HG03103 (cell line): ENCODE results near the gene ANKRD1.

Experiments used
- ATAC-seq: cut with Tn5 transposase; IDR thresholded peaks from one replicate; pipeline ENCODE4 v1.9.1; 2021; ENCODE audit warnings: low read depth; ENCODE audit not compliant: unreplicated experiment

The ANKRD1 gene

DNA sequence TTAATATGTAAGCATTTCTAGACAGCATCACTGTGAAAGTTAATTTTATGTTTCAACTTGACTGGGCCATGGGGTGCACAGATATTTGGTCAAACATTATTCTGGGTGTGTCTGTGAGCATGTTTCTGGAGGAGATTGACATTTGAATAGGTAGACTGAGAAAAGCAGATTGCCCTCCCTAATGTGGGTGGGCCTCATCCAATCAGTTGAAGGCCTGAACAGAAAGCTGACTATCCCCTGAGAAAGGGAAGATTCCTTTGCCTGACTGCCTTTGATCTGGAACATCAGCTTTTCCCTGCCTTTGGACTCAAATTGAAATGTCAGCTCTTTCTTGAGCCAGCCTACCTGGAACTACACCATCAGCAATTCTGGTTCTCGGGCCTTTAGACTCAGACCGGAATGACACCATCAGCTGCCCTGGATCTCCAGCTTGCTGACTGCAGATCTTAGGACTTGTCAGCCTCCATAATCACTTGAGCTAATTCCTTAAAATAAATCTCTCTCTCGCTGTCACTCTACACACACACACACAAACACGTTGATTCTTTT is 54.8 kb downstream of the ANKRD1 start:
- ATAC-seq: no peak

DNA sequence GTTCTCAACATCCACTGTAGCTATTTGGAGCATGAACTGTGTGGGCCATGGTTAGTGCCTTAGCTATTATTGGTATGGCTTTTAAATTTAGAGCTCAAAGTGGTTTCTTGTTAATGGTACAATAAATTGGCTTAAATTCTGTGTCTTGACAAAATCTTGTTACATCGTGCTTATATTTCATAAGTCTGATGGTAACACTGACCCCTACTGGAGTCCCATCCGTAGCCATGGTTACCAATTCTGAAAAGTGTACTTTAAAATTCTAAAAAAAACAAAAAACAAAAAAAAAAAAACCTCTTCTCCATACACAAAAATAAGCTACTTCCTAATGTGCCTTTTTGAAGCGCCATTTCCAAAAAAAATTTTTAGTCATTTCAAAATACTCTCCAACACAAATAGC is 55.5 kb downstream of the ANKRD1 start:
- ATAC-seq: no peak

DNA sequence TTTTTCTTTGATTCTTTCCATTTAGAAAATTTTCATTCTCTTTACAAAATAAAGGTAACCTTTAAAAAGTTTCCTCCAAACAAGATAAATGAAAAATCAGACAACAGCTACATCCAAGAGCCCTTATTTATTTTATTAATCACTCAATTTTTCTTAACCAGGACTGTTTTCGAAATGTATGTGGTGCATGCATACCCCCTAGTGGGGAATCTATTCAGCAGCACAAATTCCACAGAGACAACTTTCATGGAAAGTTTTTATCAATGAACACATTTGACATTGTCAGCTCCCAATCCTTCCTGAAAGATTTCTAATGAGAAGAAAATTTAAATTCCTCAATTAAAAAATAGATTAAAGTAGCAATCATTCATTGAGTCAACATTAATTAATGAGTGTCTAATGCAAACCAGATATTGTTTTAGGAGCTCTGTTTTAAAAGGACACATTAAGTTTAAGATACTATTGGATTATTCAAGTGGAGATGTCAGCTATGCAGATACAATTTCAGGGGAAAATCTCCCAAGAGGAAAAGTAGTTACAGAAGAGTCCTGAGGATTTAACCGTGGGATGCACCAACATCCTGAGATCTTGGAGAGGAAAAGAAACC is 57.9 kb downstream of the ANKRD1 start:
- no peak for ATAC-seq
